MM.1S (cell line): ENCODE data around the gene HOXA11.

ENCODE experiments used
- DNase-seq: peaks from one replicate; pipeline ENCODE4 v3.0.0-alpha.2; 2015
- H2AFZ ChIP-seq: fragments of 300-600 bp; sonication (generic); 2 replicates; pipeline ENCODE4 v1.6.0; 2016; ENCODE audit warnings: antibody characterized with exemption, low read length
- H3F3A ChIP-seq: fragments of 300-600 bp; sonication (generic); 2 replicates; pipeline ENCODE4 v1.6.1; 2016; ENCODE audit warnings: mild to moderate bottlenecking, antibody characterized with exemption, low read length, moderate library complexity, mixed read lengths; ENCODE audit not compliant: insufficient read depth
- H3K27ac ChIP-seq: fragments of 300-600 bp; sonication (generic); 2 replicates; pipeline ENCODE4 v1.5.1; 2016; ENCODE audit warnings: mild to moderate bottlenecking, low read length
- H3K27me3 ChIP-seq: fragments of 300-600 bp; sonication (generic); replicated peaks from 2 replicates; pipeline ENCODE4 v1.6.0; 2016; ENCODE audit warnings: low read length; ENCODE audit not compliant: insufficient read depth
- H3K36me3 ChIP-seq: fragments of 300-600 bp; sonication (generic); replicated peaks from 2 replicates; pipeline ENCODE4 v1.6.1; 2016; ENCODE audit warnings: mild to moderate bottlenecking, low read length, mixed read lengths; ENCODE audit not compliant: insufficient read depth
- H3K4me1 ChIP-seq: fragments of 300-600 bp; sonication (generic); 2 replicates; pipeline ENCODE4 v1.6.1; 2016; ENCODE audit warnings: low read length, mixed read lengths
- H3K4me2 ChIP-seq: fragments of 300-600 bp; sonication (generic); 2 replicates; pipeline ENCODE4 v1.6.0; 2016; ENCODE audit warnings: low read depth, low read length
- H3K4me3 ChIP-seq: fragments of 300-600 bp; sonication (generic); 2 replicates; pipeline ENCODE4 v1.5.1; 2016; ENCODE audit warnings: low read length, mixed read lengths
- H3K79me2 ChIP-seq: fragments of 300-600 bp; sonication (generic); 2 replicates; pipeline ENCODE4 v1.6.1; 2016; ENCODE audit warnings: mixed run types, low read length, mixed read lengths
- H3K9ac ChIP-seq: fragments of 300-600 bp; sonication (generic); 2 replicates; pipeline ENCODE4 v1.6.1; 2016; ENCODE audit warnings: low read length, mixed read lengths
- H3K9me2 ChIP-seq: fragments of 300-600 bp; sonication (generic); replicated peaks from 2 replicates; pipeline ENCODE4 v1.6.1; 2016; ENCODE audit warnings: mild to moderate bottlenecking, low read length, mixed read lengths; ENCODE audit not compliant: insufficient read depth
- H3K9me3 ChIP-seq: fragments of 300-600 bp; sonication (generic); replicated peaks from 2 replicates; pipeline ENCODE4 v1.6.1; 2016; ENCODE audit warnings: mild to moderate bottlenecking, low read length, mixed read lengths; ENCODE audit not compliant: insufficient read depth
- H4K20me1 ChIP-seq: fragments of 300-600 bp; sonication (generic); 2 replicates; pipeline ENCODE4 v1.6.1; 2016; ENCODE audit warnings: mild to moderate bottlenecking, low read length, moderate library complexity, mixed read lengths; ENCODE audit not compliant: insufficient read depth
- CTCF ChIP-seq: fragments of 300-600 bp; sonication (generic); IDR thresholded peaks from 2 replicates; pipeline ENCODE4 v1.5.1; 2016; ENCODE audit warnings: antibody characterized with exemption, low read length, mixed read lengths
- EZH2 ChIP-seq: fragments of 300-600 bp; sonication (generic); optimal IDR thresholded peaks from 2 replicates; pipeline ENCODE3; 2017; ENCODE audit warnings: low read depth, mild to moderate bottlenecking, antibody characterized with exemption, low read length, mixed read lengths
- EZH2phosphoT487 ChIP-seq: fragments of 300-600 bp; sonication (generic); IDR thresholded peaks from 2 replicates; pipeline ENCODE4 v1.6.1; 2018; ENCODE audit warnings: antibody characterized with exemption, low read length

Gene HOXA11

GRCh38 chr7:27204851-27205322 lies 19.9 kb upstream of the HOXA11 start:
- DNase-seq: no peak
- Histone ChIP-seq H3K27ac (no peak overlapping the region), H3K27me3 (peaks cover 55% of the 10 kb centered on the region), H3K4me2 (no peak overlapping the region), H3K36me3 (no peaks in the 10 kb centered on the region), H3K79me2 (no peaks in the 10 kb centered on the region), H3F3A (no peaks in the 10 kb centered on the region), H2AFZ (no peak overlapping the region), H3K9ac (no peak overlapping the region), H3K4me3 (no peak overlapping the region), H3K9me2 (no peaks in the 10 kb centered on the region), H3K4me1 (no peaks in the 10 kb centered on the region), H3K9me3 (no peaks in the 10 kb centered on the region), H4K20me1 (no peaks in the 10 kb centered on the region)
- TF ChIP-seq EZH2phosphoT487: no peak

- no peak for TF ChIP-seq CTCF
- no peak for TF ChIP-seq EZH2
- TF ChIP-seq EZH2phosphoT487: no peak
- no peaks in the 10 kb centered on the region for H3K4me1 ChIP-seq
- no peak overlapping the region for H3K27ac ChIP-seq
- no peak overlapping the region for H3K4me3 ChIP-seq
- H2AFZ ChIP-seq: no peak overlapping the region
- no peak for DNase-seq
- no peak overlapping the region for H3K4me2 ChIP-seq
- no peaks in the 10 kb centered on the region for H3K9me2 ChIP-seq
- H3K9ac ChIP-seq: no peak overlapping the region
- no peaks in the 10 kb centered on the region for H3F3A ChIP-seq
- no peaks in the 10 kb centered on the region for H3K79me2 ChIP-seq
- no peaks in the 10 kb centered on the region for H4K20me1 ChIP-seq
- peaks cover 58% of the 10 kb centered on the region for H3K27me3 ChIP-seq
- no peaks in the 10 kb centered on the region for H3K9me3 ChIP-seq
- H3K36me3 ChIP-seq: no peaks in the 10 kb centered on the region
Measured at GRCh38 chr7:27203964-27204594, 19.0 kb upstream of the HOXA11 start.

DNA sequence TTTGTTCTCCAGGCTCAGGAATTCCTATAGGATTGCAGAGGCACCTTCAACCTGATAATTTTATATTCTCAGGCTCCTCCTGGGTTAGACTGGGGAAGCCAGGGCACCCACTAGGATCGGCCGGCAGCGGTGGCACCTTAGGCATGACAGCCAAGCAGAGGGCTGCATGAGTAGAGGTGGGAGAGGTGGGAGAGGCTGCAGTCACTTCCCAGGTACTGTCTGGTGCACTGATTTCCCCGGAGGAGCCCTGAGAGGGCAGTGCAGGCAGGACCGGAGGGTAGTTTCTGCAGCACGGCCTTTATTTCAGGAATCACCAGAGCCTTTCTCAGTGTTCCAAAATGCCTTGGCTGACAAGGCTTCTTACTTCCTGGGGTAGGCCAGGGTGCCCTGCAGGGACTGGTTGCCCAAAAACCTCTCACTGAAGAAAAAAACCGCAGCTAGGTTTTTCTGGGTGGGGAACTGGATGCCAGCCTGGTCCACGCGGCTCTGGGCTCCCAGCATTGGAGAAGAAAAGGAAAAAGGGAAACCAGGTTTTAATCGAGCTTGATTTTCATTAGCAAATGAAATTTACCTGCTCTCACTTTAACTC lies 18.4 kb upstream of the HOXA11 start:
- Histone ChIP-seq H3K79me2 (no peaks in the 10 kb centered on the region), H3K36me3 (no peaks in the 10 kb centered on the region), H3K9me3 (no peaks in the 10 kb centered on the region), H3K4me1 (no peaks in the 10 kb centered on the region), H3K27me3 (peaks cover 64% of the 10 kb centered on the region), H4K20me1 (no peaks in the 10 kb centered on the region), H3K27ac (no peak overlapping the region), H3F3A (no peaks in the 10 kb centered on the region), H3K4me2 (no peak overlapping the region), H3K9me2 (no peaks in the 10 kb centered on the region), H3K4me3 (no peak overlapping the region), H3K9ac (no peak overlapping the region), H2AFZ (no peak overlapping the region)
- no peak for TF ChIP-seq EZH2
- no peak for TF ChIP-seq EZH2phosphoT487
- TF ChIP-seq CTCF: no peak
- no peak for DNase-seq

DNA sequence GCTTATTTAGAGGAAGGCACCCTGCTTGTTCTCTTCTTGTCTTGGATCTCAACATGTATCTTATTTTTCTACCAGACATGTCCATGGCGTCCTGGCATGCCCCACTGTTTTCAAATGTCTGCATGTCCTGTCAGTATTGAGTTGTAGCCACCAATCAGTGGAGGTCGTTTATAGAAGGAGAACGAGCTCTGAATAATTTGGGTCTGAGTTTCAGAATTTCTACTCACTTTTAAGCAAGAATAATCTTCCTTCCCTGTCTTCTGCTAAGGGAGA lies 17.8 kb upstream of the HOXA11 start:
- H4K20me1 ChIP-seq: no peaks in the 10 kb centered on the region

More for the DNA sequence above, 17.8 kb upstream of the HOXA11 start:
- no peak overlapping the region for H3K27ac ChIP-seq
- peaks cover 71% of the 10 kb centered on the region for H3K27me3 ChIP-seq
- DNase-seq: no peak
- no peak overlapping the region for H3K4me2 ChIP-seq
- no peak for TF ChIP-seq EZH2phosphoT487
- no peak for TF ChIP-seq CTCF
- TF ChIP-seq EZH2: no peak
- no peaks in the 10 kb centered on the region for H3K9me3 ChIP-seq
- no peak overlapping the region for H3K9ac ChIP-seq
- no peaks in the 10 kb centered on the region for H3K79me2 ChIP-seq
- H2AFZ ChIP-seq: no peak overlapping the region
- H3K4me3 ChIP-seq: no peak overlapping the region
- H3K4me1 ChIP-seq: no peaks in the 10 kb centered on the region
- no peaks in the 10 kb centered on the region for H3F3A ChIP-seq
- H3K36me3 ChIP-seq: no peaks in the 10 kb centered on the region
- no peaks in the 10 kb centered on the region for H3K9me2 ChIP-seq
